Nephron progenitor cell (in vitro differentiated cells): ENCODE measurements around the gene MSANTD2.
A peak's percentile ranks its signal among the peaks of the same experiment; 100 is the strongest.

Source experiments
- DNase-seq: peaks from one replicate; pipeline ENCODE4 v3.0.0; 2021
- H3K27ac Mint-ChIP-seq: 2 replicates; pipeline ENCODE4 v1.8.0; 2021; ENCODE audit warnings: mild to moderate bottlenecking, moderate library complexity, mixed read lengths
- H3K27me3 Mint-ChIP-seq: 2 replicates; pipeline ENCODE4 v1.8.0; 2021; ENCODE audit warnings: mild to moderate bottlenecking, low read depth, mixed read lengths; ENCODE audit not compliant: poor library complexity
- H3K36me3 Mint-ChIP-seq: 2 replicates; pipeline ENCODE4 v1.8.0; 2021; ENCODE audit warnings: low read depth, mixed read lengths
- H3K4me1 Mint-ChIP-seq: 2 replicates; pipeline ENCODE4 v1.8.0; 2021; ENCODE audit warnings: mixed read lengths
- H3K4me3 Mint-ChIP-seq: 2 replicates; pipeline ENCODE4 v1.8.0; 2021; ENCODE audit warnings: mild to moderate bottlenecking, moderate library complexity, mixed read lengths
- H3K9me3 Mint-ChIP-seq: 2 replicates; pipeline ENCODE4 v1.8.0; 2021; ENCODE audit warnings: mild to moderate bottlenecking, moderate library complexity, mixed read lengths
- TF ChIP-seq, protein P1 (sequence below): fragments of 200-600 bp; sonication (generic); IDR thresholded peaks from 2 replicates; pipeline ENCODE4 v1.5.0; 2021; ENCODE audit warnings: antibody characterized with exemption

The MSANTD2 gene

DNA sequence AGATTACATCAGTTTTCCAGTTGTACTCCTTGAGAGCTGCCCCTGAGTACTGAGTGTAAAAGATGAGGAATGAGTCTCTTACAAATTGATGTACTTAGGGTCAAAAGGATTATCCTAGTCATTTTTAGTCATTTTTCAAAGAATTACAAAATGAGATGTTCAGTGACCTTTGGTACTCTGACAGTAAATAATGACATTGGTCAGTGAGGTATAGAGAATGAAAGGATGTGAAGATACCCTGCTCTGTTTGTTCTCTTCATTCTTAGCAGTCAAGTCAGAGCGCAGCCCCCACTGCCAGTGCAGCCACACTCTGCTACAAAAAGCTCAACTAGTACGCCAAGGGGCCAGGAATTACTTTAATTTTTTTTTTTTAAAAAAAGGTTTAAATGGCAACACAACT lies 34.0 kb downstream of the MSANTD2 start:
- Mint-ChIP-seq H3K27me3 (peaks cover 21% of the 10 kb centered on the region), H3K27ac (no peak overlapping the region), H3K4me3 (no peak overlapping the region), H3K36me3 (peaks cover 39% of the 10 kb centered on the region), H3K9me3 (no peaks in the 10 kb centered on the region), H3K4me1 (peaks cover 28% of the 10 kb centered on the region)
- no peak for DNase-seq
- TF ChIP-seq, protein P1, sequence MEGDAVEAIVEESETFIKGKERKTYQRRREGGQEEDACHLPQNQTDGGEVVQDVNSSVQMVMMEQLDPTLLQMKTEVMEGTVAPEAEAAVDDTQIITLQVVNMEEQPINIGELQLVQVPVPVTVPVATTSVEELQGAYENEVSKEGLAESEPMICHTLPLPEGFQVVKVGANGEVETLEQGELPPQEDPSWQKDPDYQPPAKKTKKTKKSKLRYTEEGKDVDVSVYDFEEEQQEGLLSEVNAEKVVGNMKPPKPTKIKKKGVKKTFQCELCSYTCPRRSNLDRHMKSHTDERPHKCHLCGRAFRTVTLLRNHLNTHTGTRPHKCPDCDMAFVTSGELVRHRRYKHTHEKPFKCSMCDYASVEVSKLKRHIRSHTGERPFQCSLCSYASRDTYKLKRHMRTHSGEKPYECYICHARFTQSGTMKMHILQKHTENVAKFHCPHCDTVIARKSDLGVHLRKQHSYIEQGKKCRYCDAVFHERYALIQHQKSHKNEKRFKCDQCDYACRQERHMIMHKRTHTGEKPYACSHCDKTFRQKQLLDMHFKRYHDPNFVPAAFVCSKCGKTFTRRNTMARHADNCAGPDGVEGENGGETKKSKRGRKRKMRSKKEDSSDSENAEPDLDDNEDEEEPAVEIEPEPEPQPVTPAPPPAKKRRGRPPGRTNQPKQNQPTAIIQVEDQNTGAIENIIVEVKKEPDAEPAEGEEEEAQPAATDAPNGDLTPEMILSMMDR, result no peak

DNA sequence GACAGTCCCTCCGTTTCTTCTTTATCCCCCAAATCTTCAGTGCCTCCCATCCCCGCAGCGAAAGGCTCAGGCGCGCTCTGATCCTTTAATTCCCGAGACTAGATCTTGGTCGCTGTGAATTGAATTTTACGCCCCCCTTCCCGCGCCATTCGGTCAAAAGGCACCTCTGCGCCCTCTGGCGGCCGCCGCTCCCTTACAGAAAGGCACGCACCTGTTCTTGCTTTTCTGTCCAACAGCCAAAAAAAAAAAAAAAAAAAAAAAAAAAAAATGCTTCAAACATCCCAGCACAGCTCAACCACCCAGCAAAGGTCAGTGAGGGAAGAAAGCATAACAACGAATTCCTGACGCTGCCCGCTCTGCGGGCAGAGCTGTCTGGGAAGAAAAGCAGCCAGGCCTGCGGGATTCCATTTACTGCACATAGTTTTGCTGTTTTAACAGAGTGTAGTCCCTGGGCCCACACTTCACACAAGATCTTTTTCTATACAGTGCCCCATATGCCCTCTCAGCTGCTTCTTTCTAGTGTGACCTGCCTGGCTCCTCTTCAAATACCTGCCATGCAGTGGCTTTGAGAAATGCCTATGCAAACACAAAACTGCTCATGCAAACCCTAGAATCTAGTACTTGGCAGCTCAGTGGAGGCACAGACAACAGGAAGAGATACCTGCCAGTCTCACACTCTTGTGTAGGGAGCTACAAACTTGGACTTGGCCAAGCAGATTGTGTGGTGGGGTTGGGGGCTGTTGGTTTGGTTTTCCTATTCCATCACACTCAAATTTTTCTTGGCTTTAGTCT lies 36.9 kb downstream of the MSANTD2 start:
- Mint-ChIP-seq H3K27ac (no peak overlapping the region), H3K4me1 (peaks cover 46% of the 10 kb centered on the region), H3K27me3 (peaks cover 49% of the 10 kb centered on the region), H3K9me3 (no peaks in the 10 kb centered on the region), H3K36me3 (peaks cover 21% of the 10 kb centered on the region), H3K4me3 (peak overlapping the region; percentile 83)
- DNase-seq, result peak; percentile 94
- TF ChIP-seq, protein P1, result peak; percentile 74

DNA sequence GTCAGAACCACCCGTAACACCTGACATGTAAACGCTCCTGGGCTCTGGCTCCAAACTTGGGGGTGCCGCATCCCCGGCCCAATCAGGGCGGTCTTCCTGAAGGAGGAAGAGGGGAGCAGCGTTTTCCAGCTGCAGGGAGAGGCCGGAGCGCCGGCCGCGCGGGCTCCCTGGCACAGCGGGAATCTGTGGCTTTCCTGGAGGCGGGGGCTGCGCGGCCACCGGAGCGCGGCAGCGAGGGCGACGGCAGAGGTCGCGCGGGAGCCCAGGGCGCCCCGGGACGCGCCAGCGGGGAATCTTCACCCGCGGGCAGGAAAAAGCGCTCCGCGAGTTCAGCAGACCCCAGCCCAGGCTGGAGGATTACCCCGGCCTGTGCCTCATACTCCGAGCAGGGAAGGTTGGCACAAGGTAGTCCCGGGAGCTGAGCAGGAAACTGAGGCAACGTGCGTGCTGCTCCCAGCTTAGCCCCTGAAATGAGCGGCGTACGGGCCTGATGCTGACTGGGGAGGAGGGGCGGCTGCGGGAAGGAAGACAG lies 37.5 kb downstream of the MSANTD2 start:
- Mint-ChIP-seq H3K27ac (no peak overlapping the region), H3K9me3 (no peaks in the 10 kb centered on the region), H3K4me1 (peaks cover 48% of the 10 kb centered on the region), H3K27me3 (peaks cover 56% of the 10 kb centered on the region), H3K4me3 (peak overlapping the region; percentile 83), H3K36me3 (peaks cover 19% of the 10 kb centered on the region)
- TF ChIP-seq, protein P1, result no peak
- peak; percentile 59 for DNase-seq

DNA sequence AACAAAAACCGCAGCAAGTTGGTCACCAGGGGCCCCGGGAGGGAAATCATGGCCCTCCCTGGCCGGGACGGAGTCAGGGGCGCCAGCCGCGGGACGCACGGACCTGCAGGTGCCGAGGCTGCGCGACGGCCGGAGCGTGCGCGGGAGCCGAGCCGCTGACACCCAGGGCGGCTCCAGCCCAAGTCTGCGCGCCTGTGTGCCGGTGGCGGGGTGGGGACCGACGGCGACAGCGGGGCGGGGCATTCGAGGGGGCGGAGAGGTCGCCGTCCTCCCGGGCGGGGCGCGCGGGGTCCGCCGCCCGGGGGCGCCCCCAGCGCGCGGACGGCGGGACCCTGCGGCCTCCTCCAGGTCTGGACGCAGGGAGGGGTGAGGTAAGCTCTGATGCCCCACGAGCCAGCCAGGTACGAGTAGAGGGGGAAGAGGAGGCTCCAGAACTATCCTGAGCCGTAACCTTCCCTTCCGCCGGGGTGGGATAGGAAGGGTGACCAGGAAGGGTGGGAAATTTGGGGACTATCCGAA lies 38.0 kb downstream of the MSANTD2 start, which contains the start of gene ESAM:
TSS of gene ESAM (minus strand) at position 186 of the 519 bp plus-strand sequence. CDS start at position 50, 136 bp downstream.
- Mint-ChIP-seq H3K4me1 (peaks cover 48% of the 10 kb centered on the region), H3K36me3 (peaks cover 19% of the 10 kb centered on the region), H3K27ac (no peak within 1 kb of the TSS), H3K4me3 (peak within 1 kb of the TSS; percentile 83), H3K9me3 (no peaks in the 10 kb centered on the region), H3K27me3 (peaks cover 61% of the 10 kb centered on the region)
- TF ChIP-seq, protein P1, result no peak
- peak; percentile 62 for DNase-seq

- Mint-ChIP-seq H3K36me3 (peaks cover 14% of the 10 kb centered on the region), H3K27me3 (peaks cover 68% of the 10 kb centered on the region), H3K4me3 (peak overlapping the region; percentile 36), H3K27ac (no peak overlapping the region), H3K4me1 (peaks cover 48% of the 10 kb centered on the region), H3K9me3 (no peaks in the 10 kb centered on the region)
- TF ChIP-seq, protein P1, result no peak
- no peak for DNase-seq
Measured at GRCh38 chr11:124761301-124762104, 38.7 kb downstream of the MSANTD2 start.
